KOPT-K1 (cell line): ENCODE measurements around the gene EEF1A2.

ENCODE experiments used
- H3K27ac ChIP-seq: fragments of 200-600 bp; sonication (generic); 2 replicates; pipeline ENCODE4 v1.5.1; 2016; ENCODE audit warnings: antibody characterized with exemption, mild to moderate bottlenecking, low read depth, low read length; ENCODE audit not compliant: poor library complexity, severe bottlenecking
- H3K36me3 ChIP-seq: fragments of 200-600 bp; sonication (generic); 2 replicates; pipeline ENCODE4 v1.5.1; 2017; ENCODE audit warnings: antibody characterized with exemption, mild to moderate bottlenecking, low read length, moderate library complexity; ENCODE audit not compliant: insufficient read depth
- H3K9me3 ChIP-seq: fragments of 200-600 bp; sonication (generic); 2 replicates; pipeline ENCODE4 v1.5.1; 2017; ENCODE audit warnings: antibody characterized with exemption, low read length, mild to moderate bottlenecking; ENCODE audit not compliant: insufficient read depth, poor library complexity, severe bottlenecking

Gene EEF1A2

GRCh38 chr20:63501818-63502670 is 3.2 kb upstream of the EEF1A2 start:
- no peak overlapping the region for H3K27ac ChIP-seq

GRCh38 chr20:63500902-63501817 is 2.3 kb upstream of the EEF1A2 start:
- H3K9me3 ChIP-seq = peaks cover 17% of the 10 kb centered on the region
- no peaks in the 10 kb centered on the region for H3K36me3 ChIP-seq
- H3K27ac ChIP-seq = no peak overlapping the region

More at GRCh38 chr20:63501818-63502670, 3.2 kb upstream of the EEF1A2 start:
- H3K36me3 ChIP-seq = no peaks in the 10 kb centered on the region
- peaks cover 17% of the 10 kb centered on the region for H3K9me3 ChIP-seq

- peaks cover 15% of the 10 kb centered on the region for H3K9me3 ChIP-seq
- H3K36me3 ChIP-seq = no peaks in the 10 kb centered on the region
- no peak overlapping the region for H3K27ac ChIP-seq
Measured at GRCh38 chr20:63500151-63500901, 1.4 kb upstream of the EEF1A2 start.

GRCh38 chr20:63499338-63499969 is 571 bp upstream of the EEF1A2 start:
- Histone ChIP-seq H3K27ac (no peak overlapping the region), H3K9me3 (peaks cover 6% of the 10 kb centered on the region), H3K36me3 (no peaks in the 10 kb centered on the region)

GRCh38 chr20:63497946-63498935 is 642 bp downstream of the EEF1A2 start:
- H3K36me3 ChIP-seq = no peaks in the 10 kb centered on the region
- H3K27ac ChIP-seq = no peak overlapping the region
- no peaks in the 10 kb centered on the region for H3K9me3 ChIP-seq

- H3K36me3 ChIP-seq = no peaks in the 10 kb centered on the region
- H3K9me3 ChIP-seq = no peaks in the 10 kb centered on the region
- no peak overlapping the region for H3K27ac ChIP-seq
Measured at GRCh38 chr20:63497138-63497945, 1.5 kb downstream of the EEF1A2 start.

GRCh38 chr20:63496596-63497120 is 2.2 kb downstream of the EEF1A2 start:
- H3K36me3 ChIP-seq = no peaks in the 10 kb centered on the region

GRCh38 chr20:63495741-63496595 is 2.9 kb downstream of the EEF1A2 start:
- no peaks in the 10 kb centered on the region for H3K36me3 ChIP-seq
- no peaks in the 10 kb centered on the region for H3K9me3 ChIP-seq
- no peak overlapping the region for H3K27ac ChIP-seq

More at GRCh38 chr20:63496596-63497120, 2.2 kb downstream of the EEF1A2 start:
- no peak overlapping the region for H3K27ac ChIP-seq
- H3K9me3 ChIP-seq = no peaks in the 10 kb centered on the region

GRCh38 chr20:63495167-63495720 is 3.6 kb downstream of the EEF1A2 start:
- no peaks in the 10 kb centered on the region for H3K36me3 ChIP-seq
- no peak overlapping the region for H3K27ac ChIP-seq
- no peaks in the 10 kb centered on the region for H3K9me3 ChIP-seq

GRCh38 chr20:63494420-63495166 is 4.3 kb downstream of the EEF1A2 start:
- Histone ChIP-seq H3K9me3 (no peaks in the 10 kb centered on the region), H3K27ac (no peak overlapping the region), H3K36me3 (no peaks in the 10 kb centered on the region)

GRCh38 chr20:63494084-63494419 is 4.8 kb downstream of the EEF1A2 start:
- Histone ChIP-seq H3K36me3 (no peaks in the 10 kb centered on the region), H3K9me3 (no peaks in the 10 kb centered on the region), H3K27ac (no peak overlapping the region)
